NCI-H1105 treated with DMSO at 0.1 percent for 48 hours (cell line): ENCODE data around the gene RASA4.
"Not testable (repeated sequence)": the region's sequence is repeated elsewhere in the genome, so short reads cannot be mapped to it uniquely, and the experiment has no call there.

Source experiments
- DNase-seq: peaks from one replicate; lab custom pipeline; 2025; lab: John Stamatoyannopoulos, UW

Gene RASA4

DNA sequence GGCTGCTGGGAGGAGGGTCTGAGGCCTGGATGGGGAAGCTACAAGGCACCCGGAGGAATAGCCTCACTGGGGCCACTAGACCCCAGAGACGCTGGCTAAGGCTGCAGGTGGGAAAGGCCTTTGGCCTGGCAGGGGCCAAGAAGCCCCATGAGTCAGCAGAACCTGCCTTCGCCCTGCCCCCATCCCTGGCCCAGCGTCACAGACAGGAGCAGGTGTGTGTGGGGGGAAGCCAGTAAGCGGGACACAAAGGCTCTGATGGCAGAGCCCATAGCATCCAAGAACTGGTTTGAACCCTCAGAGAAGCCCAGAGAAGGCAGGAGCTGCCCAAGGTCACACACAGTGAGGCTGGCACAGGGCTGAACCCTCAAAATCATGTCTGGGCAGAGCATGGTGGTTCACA, 9.7 kb downstream of the RASA4 start:
- DNase-seq = not testable (repeated sequence)

DNA sequence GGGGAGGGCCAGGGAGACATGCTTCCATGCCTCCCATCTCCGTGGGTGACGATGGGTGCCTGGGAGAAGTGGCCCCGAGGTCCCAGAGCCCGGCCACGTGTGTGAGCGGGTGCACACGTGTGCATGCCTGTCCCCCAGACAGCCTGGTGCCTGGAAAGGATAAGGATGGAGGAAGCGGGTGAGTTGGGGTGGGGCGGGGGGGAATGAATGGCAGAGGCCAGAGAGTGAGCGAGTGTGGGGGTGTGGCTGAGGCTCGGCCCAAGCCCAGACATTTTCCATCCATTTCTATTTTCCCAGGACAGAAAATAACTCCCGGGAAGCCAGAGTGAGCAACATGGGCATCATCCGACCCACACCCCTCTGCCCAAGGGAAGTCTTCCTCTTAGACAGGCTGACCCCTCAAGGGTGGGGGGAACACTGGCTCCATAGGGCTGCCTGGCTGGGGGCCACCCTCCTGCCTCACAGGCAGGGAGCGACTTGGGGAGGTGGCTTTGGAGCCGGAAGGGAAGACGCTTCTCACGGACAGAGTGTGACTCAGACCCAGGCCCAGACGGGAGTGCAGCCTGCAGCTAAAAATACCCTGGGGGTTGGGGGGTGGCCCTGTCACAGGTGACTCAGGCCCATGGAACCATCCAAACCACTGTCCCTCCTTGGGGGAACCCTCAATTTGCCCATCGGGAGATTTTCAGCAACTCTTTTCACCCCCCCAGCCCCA, 12.0 kb downstream of the RASA4 start:
- not testable (repeated sequence) for DNase-seq

DNA sequence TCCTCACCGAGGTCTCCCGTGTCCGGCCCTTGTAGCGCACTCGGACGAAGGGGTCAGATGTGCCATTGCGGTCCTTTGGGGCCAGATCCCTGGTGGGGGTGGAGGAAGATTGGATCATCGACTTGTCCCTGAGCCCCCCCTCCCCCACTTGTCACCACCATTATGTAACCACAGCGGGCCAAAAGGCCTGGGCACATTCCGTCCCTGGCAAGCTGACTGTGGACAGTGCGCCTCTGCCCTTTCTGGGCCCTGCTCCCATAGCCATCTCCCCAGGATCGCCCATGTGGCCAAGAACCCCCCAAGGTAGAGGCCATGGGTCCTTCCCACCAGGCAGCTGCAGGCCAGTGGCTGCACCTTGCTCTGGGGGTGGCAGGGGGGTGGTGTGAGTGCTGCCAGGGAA, 14.2 kb downstream of the RASA4 start:
- not testable (repeated sequence) for DNase-seq

DNA sequence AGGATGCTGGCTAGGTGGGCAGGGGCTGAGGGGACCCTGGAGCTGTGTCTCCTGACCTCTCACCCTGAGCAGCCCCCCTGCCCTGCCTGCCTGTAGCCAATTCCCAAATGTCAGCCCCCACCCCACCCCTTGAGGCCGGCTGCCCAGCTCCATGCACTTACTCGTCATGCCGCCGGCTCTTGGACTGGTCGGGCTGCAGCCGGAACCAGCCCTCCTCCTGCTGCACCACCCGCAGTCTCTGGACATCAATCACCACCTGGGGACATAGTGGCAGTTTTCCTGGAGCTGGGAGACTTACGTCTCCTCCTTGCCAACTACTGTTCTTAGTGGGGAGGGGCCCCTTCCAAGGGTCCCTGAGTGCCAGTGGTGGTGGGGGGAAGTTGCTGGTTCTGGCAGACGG, 16.9 kb downstream of the RASA4 start:
- not testable (repeated sequence) for DNase-seq

DNA sequence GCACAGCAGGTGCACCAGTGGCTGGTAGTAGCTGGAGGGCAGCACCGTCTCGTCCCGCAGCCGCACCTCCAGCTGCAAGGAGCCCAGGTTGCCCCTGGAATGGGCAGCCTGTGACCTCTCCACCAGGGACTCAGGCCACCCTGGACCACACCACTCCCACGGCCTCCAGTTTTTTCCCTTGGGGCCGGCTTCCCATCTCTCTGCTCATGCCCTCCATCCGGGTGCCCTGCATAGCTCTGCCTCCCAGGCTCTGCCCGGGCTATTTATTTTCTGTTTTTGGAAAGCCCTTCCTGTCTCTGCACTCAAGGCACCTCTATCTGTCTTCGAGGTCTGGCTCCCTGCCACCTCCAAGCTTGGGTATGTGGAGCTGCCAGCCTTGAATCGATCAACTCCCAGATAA, 20.5 kb downstream of the RASA4 start:
- DNase-seq = not testable (repeated sequence)

DNA sequence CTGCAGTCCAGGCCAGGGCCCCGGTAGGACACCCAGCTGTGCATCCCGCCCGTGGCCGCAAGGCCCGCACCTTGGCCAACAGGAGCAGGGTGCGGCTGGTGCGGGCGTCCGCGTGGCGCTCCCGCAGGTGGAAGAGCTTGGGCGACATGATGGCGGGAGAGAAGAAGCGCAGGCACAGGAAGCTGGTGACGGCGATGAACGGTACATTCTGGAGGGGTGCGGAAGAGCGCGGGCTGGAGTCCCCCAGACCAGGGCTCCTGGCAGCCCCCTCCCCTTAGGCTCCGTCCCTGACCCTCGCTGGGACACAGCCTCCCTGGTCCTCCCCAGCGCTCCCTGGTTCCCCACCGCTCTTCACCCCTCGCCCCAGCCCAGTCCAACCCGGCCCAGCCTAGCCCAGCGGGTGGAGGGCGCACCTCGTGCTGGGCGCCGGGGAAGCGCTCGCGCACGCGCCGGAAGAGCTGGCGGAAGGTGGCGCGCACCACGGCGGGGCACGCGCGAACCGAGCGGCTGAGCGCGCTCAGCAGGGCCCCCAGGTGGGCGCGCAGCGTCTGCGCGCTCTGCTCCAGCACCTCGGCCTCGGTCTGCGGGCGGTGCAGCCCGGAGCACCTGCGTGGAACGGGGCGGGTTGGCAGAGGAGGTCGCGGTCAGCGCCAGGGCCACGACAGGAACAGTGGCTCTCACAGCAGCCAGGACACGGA, 22.8 kb downstream of the RASA4 start:
- DNase-seq = not testable (repeated sequence)

DNA sequence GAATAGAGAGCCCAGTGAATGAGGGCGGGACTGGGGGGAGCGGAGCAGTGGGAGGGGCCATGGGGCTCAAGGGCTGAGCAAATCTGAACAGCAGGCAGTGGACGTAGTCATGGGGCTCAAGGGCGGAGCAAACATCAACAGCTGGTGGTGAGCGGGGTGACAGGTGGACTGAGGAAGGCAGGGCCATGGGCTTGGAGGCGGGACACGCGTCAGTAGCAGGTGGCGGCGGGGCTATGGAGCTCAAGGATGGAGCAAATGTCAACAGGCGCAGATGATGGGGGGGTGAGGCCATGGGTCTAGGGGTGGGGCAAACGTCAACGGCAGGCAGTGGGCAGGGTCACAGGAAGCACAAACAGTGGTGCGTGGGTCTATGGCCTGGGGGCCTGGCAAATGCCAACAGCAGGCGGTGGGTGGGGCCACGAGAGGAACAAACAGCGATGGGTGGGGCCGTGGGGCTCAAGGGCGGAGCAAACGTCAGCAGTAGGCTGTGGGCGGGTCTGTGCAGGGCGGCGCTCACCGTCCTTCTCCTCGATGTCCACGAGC, 24.0 kb downstream of the RASA4 start:
- not testable (repeated sequence) for DNase-seq

DNA sequence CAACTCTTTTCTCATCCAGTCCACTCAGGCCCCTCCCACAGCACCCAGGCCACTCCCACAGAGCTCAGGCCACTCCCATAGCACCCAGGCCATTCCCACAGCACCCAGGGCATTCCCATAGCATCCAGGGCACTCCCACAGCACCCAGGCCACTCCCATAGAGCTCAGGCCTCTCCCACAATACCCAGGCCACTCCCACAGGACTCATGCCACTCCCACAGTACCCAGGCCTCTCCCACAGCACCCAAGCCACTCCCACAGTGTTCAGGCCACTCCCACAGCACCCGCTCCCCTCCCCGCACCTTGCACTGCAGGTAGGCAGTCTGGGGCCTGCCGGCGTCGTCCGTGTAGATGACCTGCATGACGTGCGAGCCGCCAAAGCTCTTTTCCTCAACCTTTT, 26.7 kb downstream of the RASA4 start:
- DNase-seq = not testable (repeated sequence)

DNA sequence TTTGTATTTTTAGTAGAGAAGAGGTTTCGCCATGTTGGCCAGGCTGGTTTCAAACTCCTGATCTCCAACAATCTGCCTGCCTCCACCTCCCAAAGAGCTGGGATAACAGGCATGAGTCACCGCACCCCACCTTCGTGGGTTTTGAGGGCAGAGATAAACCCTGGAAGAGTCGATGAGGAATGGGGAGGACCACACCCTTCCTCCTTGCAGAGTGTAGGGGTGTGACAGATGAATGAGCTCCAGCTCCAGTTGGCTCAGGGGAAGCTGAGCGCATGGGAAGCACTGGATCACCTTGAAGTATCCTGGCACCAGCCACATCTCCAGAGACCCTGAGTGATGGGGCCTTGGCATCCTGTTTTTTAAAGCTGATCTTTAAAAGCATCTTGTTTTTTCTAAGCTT, 33.1 kb downstream of the RASA4 start:
- DNase-seq = not testable (repeated sequence)

DNA sequence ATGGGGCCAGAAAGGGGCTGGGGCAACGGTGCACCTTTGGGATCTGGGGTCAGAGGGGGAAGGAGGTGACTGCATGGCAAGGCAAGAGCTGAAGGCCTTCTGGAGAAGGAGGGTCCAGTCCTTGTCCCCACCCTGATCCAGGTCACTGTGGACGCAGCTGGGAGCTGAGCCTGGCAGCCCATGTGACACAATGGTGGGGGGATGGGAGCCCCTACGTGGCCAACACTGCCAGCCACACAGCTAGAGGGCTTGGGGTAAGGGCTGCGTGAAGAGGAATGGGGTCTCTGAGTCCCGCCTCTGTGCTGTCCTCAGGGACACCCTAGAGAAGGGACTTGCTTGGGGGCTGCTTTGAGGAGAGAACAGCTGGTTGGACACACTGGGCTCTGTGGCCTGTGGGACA, 34.8 kb downstream of the RASA4 start:
- not testable (repeated sequence) for DNase-seq

DNA sequence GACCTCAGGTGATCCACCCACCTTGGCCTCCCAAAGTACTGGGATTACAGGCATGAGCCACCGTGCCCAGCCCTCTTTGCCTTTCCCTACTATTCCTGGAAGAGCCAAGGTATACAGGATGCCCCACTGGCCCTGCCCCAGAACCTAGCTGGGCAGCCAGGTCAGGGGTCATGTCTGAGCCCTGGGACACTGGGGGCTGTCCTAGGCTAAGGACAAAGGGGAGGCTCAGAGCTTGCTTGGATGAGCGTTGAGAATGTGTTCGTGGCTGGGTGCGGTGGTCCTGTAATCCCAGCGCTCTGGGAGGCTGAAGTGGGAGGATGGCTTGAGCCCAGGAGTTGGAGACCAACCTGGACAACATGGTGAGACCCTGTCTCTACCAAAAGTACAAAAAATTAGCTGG, 38.1 kb downstream of the RASA4 start:
- not testable (repeated sequence) for DNase-seq

DNA sequence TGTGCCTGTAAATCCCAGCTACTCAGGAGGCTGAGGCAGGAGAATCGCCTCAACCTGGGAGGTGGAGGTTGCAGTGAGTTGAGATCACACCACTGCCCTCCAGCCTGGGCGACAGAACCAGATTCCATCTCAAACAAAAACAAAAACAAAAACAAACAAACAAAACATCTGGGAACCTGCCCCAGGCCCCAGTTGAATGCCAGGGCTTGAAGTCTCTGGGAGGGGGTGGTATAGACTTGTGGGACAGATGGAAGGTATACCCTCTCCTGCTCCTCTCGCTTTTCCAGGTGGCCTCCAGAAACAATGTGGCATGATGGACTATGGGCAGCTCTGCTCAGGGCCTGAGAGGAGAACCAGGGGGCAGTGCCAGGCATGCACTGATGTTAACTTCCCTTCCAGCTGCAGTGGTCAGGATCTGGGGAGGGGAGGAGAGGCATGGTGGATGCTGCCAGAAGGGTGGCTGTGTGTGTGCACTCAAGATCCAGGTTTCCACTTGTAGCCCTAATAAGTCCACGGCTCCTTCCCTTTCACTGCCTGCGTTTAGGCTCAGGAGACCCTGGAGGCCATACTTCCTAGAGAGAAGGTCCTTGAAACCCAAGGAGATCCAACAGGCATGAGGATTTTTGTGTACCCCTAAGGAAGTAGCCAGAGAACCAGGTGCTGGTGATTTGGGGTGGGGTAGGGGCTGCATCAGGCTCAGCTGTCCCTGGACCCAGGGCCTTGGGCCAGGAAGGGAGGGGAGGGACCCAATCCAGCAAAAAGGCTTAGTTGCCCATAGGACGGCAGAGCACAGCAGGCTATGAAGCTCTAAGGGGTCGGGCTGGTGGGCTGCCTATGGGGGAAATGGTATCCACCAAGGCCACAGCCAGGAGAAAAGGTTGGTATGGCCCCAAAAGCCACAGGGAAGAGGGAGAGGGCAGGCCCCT, 39.0 kb downstream of the RASA4 start:
- not testable (repeated sequence) for DNase-seq

DNA sequence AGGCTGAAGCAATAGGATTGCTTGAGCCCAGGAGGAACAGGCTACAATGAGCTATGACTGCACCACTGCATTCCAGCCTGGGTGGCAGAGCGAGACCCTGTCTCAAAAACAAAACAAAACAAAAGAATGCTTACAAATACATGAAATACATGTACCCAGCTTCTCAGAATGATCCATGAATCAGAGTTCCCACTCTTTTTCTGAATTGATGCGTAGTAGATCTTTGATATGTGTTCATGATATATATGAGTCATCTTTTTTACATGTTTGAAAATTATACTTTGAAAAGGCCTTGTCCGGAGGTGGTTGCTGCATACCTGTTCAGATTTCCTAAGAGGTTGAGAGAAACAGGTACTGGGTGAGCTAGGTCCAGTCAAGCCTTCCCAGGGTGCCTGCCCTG, 40.2 kb downstream of the RASA4 start:
- DNase-seq = not testable (repeated sequence)

DNA sequence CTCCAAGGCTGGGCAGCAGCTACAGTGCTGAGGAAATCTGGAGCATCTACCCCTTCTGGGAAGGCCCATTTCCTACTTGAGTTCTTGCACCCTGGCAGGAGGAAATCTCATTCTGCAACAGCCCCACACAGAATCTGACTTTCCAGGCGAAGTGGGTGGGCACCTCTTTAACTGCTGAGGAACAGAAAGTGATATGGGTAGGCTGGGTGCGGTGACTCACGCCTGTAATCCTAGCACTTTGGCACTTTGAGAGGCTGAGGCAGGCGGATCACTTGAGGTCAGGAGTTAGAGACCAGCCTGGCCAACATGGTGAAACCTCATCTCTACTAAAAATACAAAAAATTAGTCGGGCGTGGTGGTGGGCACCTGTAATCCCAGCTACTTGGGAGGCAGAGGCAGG, 41.9 kb downstream of the RASA4 start:
- DNase-seq = not testable (repeated sequence)

DNA sequence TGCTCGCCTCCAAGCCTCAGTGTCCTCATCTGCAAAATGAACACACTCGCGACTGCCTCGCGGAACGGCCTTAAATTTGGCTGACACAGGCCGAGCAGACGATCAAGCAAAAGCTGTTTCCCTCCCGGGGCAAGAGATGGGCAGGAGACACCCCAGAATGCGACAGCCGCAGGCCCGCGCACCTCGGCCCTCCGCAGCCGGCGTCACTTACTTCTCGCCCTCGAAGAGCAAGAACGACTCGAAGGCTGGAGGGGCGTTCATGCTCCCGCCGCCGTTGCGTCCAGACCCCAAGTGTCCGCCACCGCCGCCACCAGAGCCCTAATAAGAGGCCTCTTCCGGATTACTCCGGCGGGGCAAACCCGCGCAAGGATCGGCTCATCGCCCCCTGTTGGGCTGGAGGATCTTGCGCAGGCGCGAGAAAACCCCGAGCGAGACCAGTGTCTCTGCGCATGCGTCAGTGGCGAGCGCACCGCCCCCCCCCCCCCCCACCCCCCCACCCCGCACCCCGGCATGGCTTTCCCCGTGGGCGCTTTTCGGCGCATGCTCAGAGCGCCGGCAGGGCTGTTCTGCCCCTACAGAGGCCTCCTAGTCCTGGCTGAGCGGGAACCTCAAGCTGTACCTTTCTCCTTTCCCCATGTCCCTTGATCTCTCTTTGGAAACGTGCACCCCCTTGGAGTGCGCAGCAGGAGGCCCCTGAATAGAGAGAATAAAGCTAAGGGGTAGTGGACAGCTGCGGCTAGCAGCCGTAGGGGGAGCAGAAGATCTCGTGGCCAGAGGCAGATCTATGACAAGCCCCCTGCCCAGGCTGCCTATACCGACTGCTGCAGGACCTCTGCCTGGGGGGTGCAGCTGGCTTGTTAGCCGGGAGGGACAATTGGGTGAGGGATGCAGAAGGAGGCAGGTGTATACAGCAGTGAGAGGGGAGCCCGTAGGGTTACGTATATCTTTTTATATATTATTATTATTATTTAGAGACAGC, 44.0 kb downstream of the RASA4 start, which contains the start of gene POLR2J3:
Gene POLR2J3, minus strand, starts transcription at position 323 of the 979 bp plus-strand sequence. Its CDS starts 62 bp downstream, at position 261.
- not testable (repeated sequence) for DNase-seq

DNA sequence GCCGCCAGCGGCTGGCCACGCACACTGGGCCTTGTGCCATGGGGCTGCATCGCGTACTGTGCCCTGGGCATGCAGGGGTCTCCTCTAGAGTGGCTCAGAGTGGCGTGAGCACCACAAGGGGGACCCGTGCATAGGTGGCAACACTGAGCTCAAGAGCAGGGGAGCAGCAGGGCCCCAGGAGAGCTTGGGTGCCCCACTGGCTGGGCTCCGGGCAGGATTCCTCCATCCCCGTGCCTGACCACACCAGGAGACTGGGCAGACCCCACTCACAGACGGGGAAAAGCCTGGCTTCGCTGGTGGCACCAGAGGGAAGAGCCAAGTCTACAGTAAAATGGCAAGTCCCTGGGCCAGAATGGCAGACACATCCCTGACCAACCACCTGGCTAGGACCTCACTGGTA, 47.9 kb downstream of the RASA4 start:
- not testable (repeated sequence) for DNase-seq

DNA sequence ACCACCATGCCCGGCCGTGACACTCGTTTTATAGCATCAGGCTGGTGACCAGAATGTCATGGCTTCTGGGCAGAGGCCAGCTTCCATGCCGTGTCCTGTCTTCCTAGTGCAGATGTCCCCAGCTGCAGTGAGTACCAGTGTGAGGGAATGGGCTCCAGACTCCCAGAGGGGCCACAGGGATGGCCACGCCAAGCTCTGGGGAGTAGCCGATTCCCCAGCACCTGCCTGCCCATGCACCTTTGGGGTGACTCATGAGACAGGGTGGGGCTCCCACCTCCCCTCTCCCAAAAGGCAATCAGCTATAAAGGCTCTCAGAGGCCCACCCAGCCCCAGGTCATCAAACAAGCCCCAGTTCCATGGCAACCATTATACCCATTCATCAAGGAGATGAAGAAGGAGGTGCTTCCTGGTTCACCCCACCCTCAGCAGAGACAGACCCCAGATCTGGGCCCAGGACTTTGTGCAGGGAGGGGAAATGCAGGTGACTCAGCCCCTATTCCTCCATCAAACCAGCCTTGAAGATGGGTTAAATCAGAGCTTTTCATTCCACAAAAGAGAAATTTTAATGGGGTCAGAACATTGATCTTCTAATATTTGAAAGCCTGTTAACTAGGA, 65.6 kb downstream of the RASA4 start, which contains the start of gene SPDYE2:
Gene SPDYE2, plus strand, starts transcription at position 419 of the 615 bp plus-strand sequence. CDS start 2,030 bp downstream, outside the sequence.
- DNase-seq = not testable (repeated sequence)

DNA sequence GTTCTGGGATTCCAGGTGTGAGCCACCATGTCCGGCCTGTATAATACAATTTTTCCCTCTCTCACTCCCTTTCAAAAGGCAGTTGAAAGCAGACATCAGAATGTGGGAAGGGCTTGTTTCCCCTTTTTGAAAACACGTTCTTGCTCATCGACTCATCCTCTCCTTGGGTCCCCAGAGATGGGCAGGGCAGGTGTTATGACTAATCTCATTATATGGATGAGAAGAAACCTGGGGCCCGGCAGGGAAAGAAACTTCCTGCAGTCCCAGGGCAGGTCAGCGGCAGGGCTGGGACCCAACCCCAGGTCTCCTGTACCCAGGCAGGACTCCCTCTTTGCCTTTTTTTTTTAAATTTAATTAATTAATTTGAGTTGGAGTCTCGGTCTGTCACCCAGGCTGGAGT, 70.2 kb downstream of the RASA4 start:
- DNase-seq = not testable (repeated sequence)

DNA sequence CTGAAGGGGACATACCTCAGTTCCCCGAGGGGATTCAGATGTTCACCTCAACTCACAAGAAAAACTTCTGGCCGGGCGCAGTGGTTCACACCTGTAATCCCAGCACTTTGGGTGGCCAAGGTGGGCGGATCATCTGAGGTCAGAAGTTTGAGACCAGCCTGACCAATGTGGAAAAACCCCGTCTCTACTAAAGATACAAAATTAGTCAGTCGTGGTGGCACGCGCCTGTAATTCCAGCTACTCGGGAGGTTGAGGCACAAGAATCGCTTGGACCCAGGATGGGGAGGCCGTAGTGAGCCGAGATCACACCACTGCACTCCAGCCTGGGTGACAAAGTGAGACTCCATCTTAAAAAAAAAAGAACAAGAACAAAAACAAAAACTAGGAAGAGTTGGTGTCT, 71.3 kb downstream of the RASA4 start:
- not testable (repeated sequence) for DNase-seq

DNA sequence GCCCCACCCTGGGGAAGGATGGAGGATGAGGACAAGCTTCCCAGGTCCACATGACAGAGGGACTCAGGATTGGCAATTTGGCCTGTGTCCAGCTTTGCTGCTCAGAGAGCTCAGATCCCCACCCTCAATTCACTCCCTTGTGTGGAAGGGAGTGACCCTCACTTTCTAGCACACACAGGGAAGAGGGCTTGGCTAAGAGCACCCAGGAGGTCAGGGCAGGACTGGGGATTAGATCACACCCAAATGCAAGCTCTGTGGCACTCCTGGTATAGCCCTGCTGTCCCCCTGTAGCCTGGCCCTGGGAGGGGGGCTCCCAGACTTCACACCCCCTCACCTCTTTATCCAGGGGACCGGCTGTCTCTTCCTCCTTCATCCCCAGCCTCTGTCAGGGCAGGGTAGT, 72.2 kb downstream of the RASA4 start:
- DNase-seq = not testable (repeated sequence)
